ENCODE results near the gene SPO11. TPM values are rescaled to one million over a fixed set of nuclear protein-coding genes. Genes with fewer than 3 reads are reported as not detected.

The SPO11 gene
- total RNA-seq, 1 experiment from 2014 or later: not detected

DNA sequence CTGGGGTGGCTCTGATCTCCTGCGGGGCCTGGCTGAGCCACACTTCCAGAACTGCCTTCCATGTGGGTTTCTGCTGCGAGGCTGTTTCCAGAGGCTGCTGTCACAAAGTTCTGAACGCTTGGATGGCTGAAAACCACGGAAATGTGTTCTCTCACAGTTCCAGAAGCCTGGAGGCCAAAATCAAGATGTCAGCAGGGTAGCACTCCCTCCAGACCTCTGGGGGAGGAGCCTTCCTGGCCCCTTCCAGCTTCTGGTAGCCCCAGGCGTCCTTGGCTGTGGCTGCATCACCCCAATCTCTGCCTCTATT is 39.5 kb upstream of the SPO11 start:
- Histone ChIP-seq H4K20me1 (ENCODE audit: insufficient read depth) (no peaks in the 10 kb centered on the region), H2AFZ (no peak overlapping the region), H3F3A (ENCODE audit: insufficient read depth, low read depth) (no peaks in the 10 kb centered on the region), H3K9me2 (ENCODE audit: insufficient read depth) (no peaks in the 10 kb centered on the region), H3K36me3 (ENCODE audit: low read depth) (no peaks in the 10 kb centered on the region), H3K4me3 (no peak overlapping the region), H3K27ac (no peak overlapping the region), H3K4me2 (no peak overlapping the region), H3K4me1 (replicated peaks; ENCODE audit: insufficient read depth) (no peaks in the 10 kb centered on the region), H3K79me2 (ENCODE audit: low read depth) (no peaks in the 10 kb centered on the region), H3K9me3 (ENCODE audit: insufficient read depth, low read depth) (no peaks in the 10 kb centered on the region), H3K27me3 (ENCODE audit: insufficient read depth, low read depth) (peaks cover 74% of the 10 kb centered on the region)
- intact Hi-C loops (cut with micrococcal nuclease; ENCODE audit: unreplicated experiment): no loop called here
- ChIA-PET CTCF (no interaction called here), POLR2A (ENCODE audit: unreplicated experiment) (no interaction called here)
- no peak for DNase-seq
- no peak for TF ChIP-seq EZH2 (IDR thresholded peaks at IDR 0.05; ENCODE audit: low read depth)
- no peak for TF ChIP-seq CTCF (conservative IDR thresholded peaks at IDR 0.05)
- BruUV-seq (replicated peaks): no TSS peak

- peak; percentile 41; the same call in 1 of the 2 replicates for TF ChIP-seq CTCF (conservative IDR thresholded peaks at IDR 0.05)
- TF ChIP-seq EZH2 (IDR thresholded peaks at IDR 0.05; ENCODE audit: low read depth): no peak
- H3F3A ChIP-seq (ENCODE audit: insufficient read depth, low read depth): no peaks in the 10 kb centered on the region
- ChIA-PET CTCF (no interaction called here), POLR2A (ENCODE audit: unreplicated experiment) (no interaction called here)
- H3K36me3 ChIP-seq (ENCODE audit: low read depth): no peaks in the 10 kb centered on the region
- H3K9me2 ChIP-seq (ENCODE audit: insufficient read depth): no peaks in the 10 kb centered on the region
- H2AFZ ChIP-seq: no peak overlapping the region
- H3K4me1 ChIP-seq (replicated peaks; ENCODE audit: insufficient read depth): no peaks in the 10 kb centered on the region
- no peaks in the 10 kb centered on the region for H4K20me1 ChIP-seq (ENCODE audit: insufficient read depth)
- no peaks in the 10 kb centered on the region for H3K79me2 ChIP-seq (ENCODE audit: low read depth)
- intact Hi-C loops (cut with micrococcal nuclease; ENCODE audit: unreplicated experiment): no loop called here
- H3K9me3 ChIP-seq (ENCODE audit: insufficient read depth, low read depth): no peaks in the 10 kb centered on the region
- DNase-seq: no peak
- H3K4me3 ChIP-seq: no peak overlapping the region
- H3K4me2 ChIP-seq: no peak overlapping the region
- no TSS peak for BruUV-seq (replicated peaks)
- no peak overlapping the region for H3K27ac ChIP-seq
- peaks cover 71% of the 10 kb centered on the region for H3K27me3 ChIP-seq (ENCODE audit: insufficient read depth, low read depth)
Measured at GRCh38 chr20:57291003-57291402, 38.6 kb upstream of the SPO11 start.

DNA sequence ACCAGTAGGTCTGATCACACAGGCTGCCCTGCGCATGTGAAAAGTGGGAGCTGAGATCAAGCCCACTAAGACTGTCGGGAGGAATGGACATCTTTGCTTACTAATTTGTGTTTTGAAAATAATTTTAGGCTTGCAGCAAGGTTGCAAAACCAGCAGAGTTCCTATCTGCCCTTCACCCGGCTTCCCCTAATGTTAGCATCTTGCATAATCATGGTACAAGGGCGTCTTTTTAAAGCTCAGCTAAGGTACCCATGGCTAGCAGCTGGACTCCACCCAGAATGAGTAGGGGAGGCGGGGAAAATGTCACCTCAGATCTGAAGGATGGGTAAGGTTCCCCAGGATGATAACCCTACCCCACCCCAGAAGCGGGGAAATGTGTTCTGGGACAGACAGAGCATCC is 37.9 kb upstream of the SPO11 start:
- H3K9me2 ChIP-seq (ENCODE audit: insufficient read depth): no peaks in the 10 kb centered on the region
- ChIA-PET POLR2A (ENCODE audit: unreplicated experiment) (no interaction called here), CTCF (no interaction called here)
- no peak overlapping the region for H2AFZ ChIP-seq
- no peak overlapping the region for H3K4me3 ChIP-seq
- H3K79me2 ChIP-seq (ENCODE audit: low read depth): no peaks in the 10 kb centered on the region
- H4K20me1 ChIP-seq (ENCODE audit: insufficient read depth): no peaks in the 10 kb centered on the region
- intact Hi-C loops (cut with micrococcal nuclease; ENCODE audit: unreplicated experiment): no loop called here
- no peaks in the 10 kb centered on the region for H3K4me1 ChIP-seq (replicated peaks; ENCODE audit: insufficient read depth)
- no peaks in the 10 kb centered on the region for H3K9me3 ChIP-seq (ENCODE audit: insufficient read depth, low read depth)
- H3F3A ChIP-seq (ENCODE audit: insufficient read depth, low read depth): no peaks in the 10 kb centered on the region
- no peak overlapping the region for H3K27ac ChIP-seq
- TF ChIP-seq CTCF (conservative IDR thresholded peaks at IDR 0.05) (no peak), EZH2 (IDR thresholded peaks at IDR 0.05; ENCODE audit: low read depth) (no peak)
- H3K4me2 ChIP-seq: no peak overlapping the region
- no peak for DNase-seq
- H3K36me3 ChIP-seq (ENCODE audit: low read depth): no peaks in the 10 kb centered on the region
- peaks cover 64% of the 10 kb centered on the region for H3K27me3 ChIP-seq (ENCODE audit: insufficient read depth, low read depth)
- BruUV-seq (replicated peaks): no TSS peak
